GM23248 (cell line): Measurements from ENCODE around the gene PNMA8C. TPM values are rescaled to one million over a fixed set of nuclear protein-coding genes. Genes with fewer than 3 reads are reported as not detected.

Source experiments
- DNase-seq: peaks from one replicate; pipeline ENCODE4 v3.0.0-alpha.2; 2015
- H2AFZ ChIP-seq: fragments of 200-600 bp; sonication (generic); 2 replicates; pipeline ENCODE4 v1.6.1; 2016; ENCODE audit warnings: antibody characterized with exemption
- H3F3A ChIP-seq: fragments of 200-600 bp; sonication (generic); 2 replicates; pipeline ENCODE4 v1.6.1; 2016; ENCODE audit warnings: mild to moderate bottlenecking, antibody characterized with exemption, mixed run types; ENCODE audit not compliant: insufficient read depth
- H3K27ac ChIP-seq: fragments of 200-600 bp; sonication (generic); 2 replicates; pipeline ENCODE4 v1.5.1; 2016; ENCODE audit warnings: mild to moderate bottlenecking
- H3K27me3 ChIP-seq: fragments of 200-600 bp; sonication (generic); replicated peaks from 2 replicates; pipeline ENCODE4 v1.6.1; 2016; ENCODE audit warnings: mild to moderate bottlenecking; ENCODE audit not compliant: insufficient read depth
- H3K36me3 ChIP-seq: fragments of 200-600 bp; sonication (generic); 2 replicates; pipeline ENCODE4 v1.6.1; 2016; ENCODE audit warnings: low read depth, mild to moderate bottlenecking
- H3K4me1 ChIP-seq: fragments of 200-600 bp; sonication (generic); 2 replicates; pipeline ENCODE4 v1.6.1; 2016; ENCODE audit warnings: mild to moderate bottlenecking; ENCODE audit not compliant: insufficient read depth
- H3K4me2 ChIP-seq: fragments of 200-600 bp; sonication (generic); one replicate; pipeline ENCODE4 v1.6.1; 2016; ENCODE audit warnings: mild to moderate bottlenecking; ENCODE audit not compliant: unreplicated experiment
- H3K4me3 ChIP-seq: fragments of 200-600 bp; sonication (generic); 2 replicates; pipeline ENCODE4 v1.5.1; 2016; ENCODE audit warnings: mild to moderate bottlenecking
- H3K79me2 ChIP-seq: fragments of 200-600 bp; sonication (generic); 2 replicates; pipeline ENCODE4 v1.6.1; 2016; ENCODE audit warnings: mild to moderate bottlenecking; ENCODE audit not compliant: insufficient read depth
- H3K9ac ChIP-seq: fragments of 200-600 bp; sonication (generic); 2 replicates; pipeline ENCODE4 v1.6.1; 2016; ENCODE audit warnings: mild to moderate bottlenecking
- H3K9me2 ChIP-seq: fragments of 200-600 bp; sonication (generic); 2 replicates; pipeline ENCODE4 v1.6.1; 2016; ENCODE audit warnings: mixed run types, mild to moderate bottlenecking, moderate library complexity; ENCODE audit not compliant: insufficient read depth
- H3K9me3 ChIP-seq: fragments of 200-600 bp; sonication (generic); one replicate; pipeline ENCODE4 v1.6.1; 2017; ENCODE audit warnings: low read depth
- H4K20me1 ChIP-seq: fragments of 200-600 bp; sonication (generic); 2 replicates; pipeline ENCODE4 v1.6.0; 2016; ENCODE audit not compliant: insufficient read depth
- EZH2 ChIP-seq: fragments of 200-600 bp; sonication (generic); IDR thresholded peaks from 2 replicates; pipeline ENCODE4 v1.6.1; 2018; ENCODE audit warnings: antibody characterized with exemption, mild to moderate bottlenecking; ENCODE audit not compliant: insufficient read depth, poor library complexity, severe bottlenecking
- EZH2phosphoT487 ChIP-seq: fragments of 200-600 bp; sonication (generic); IDR thresholded peaks from 2 replicates; pipeline ENCODE4 v1.6.1; 2018; ENCODE audit warnings: antibody characterized with exemption, moderate library complexity, mild to moderate bottlenecking, low read depth; ENCODE audit not compliant: insufficient read depth
- WGBS, 2 experiments: methylation state at CpG; one replicate each; pipeline ENCODE4 v1.1.6; 2015 to 2017; ENCODE audit warnings: low lambda C conversion rate in 2 of 2, low coverage in 1 of 2; ENCODE audit errors: missing lambda C conversion rate in 2 of 2; 5-methylcytosine and 5-hydroxymethylcytosine counted together
- in situ Hi-C: fragments of 300-500 bp; cut with MboI; formaldehyde crosslinking; loops from 2 replicates; pipeline ENCODE4 v1.15.0; 2020
- polyA plus RNA-seq: library from polyadenylated mRNA; unstranded; fragments of >200 nt; fragmentation: Nextera tagmentation; extraction: Ambion mirVana; gene quantifications from 2 replicates; pipeline ENCODE4 v1.2.1, GENCODE V29; 2016
- total RNA-seq: library from RNA; depleted of rRNA; stranded (reverse); fragments of >200 nt; shearing (Covaris generic); gene quantifications from 2 replicates; pipeline ENCODE4 v1.2.3, GENCODE V29; 2014

The PNMA8C gene
- total and polyA plus RNA-seq, 2 experiments from 2014 or later: not detected

DNA sequence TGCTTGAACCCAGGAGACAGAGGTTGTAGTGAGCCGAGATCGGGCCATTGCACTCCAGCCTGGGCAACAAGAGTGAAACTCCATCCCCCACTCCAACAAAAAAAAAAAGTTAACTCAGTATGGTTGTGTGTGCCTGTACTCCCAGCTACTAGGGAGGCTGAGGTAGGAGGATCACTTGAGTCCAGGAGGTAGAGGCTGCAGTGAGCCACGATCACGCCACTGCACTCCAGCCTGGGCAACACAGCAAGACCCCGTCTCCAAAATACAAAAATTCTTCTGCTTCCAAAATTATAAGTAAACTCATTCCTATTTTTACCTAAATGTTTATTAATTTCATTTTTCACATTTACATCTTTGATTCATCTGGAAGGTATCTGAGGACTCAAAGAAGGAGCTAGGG is 28.2 kb upstream of the PNMA8C start:
- no peaks in the 10 kb centered on the region for H3K79me2 ChIP-seq
- H3K9me2 ChIP-seq: no peaks in the 10 kb centered on the region
- no peak overlapping the region for H3K9ac ChIP-seq
- in situ Hi-C loops: no loop called here
- no peak for TF ChIP-seq EZH2
- TF ChIP-seq EZH2phosphoT487: no peak
- no peak overlapping the region for H3K4me3 ChIP-seq
- H3K4me2 ChIP-seq: no peak overlapping the region
- H3K36me3 ChIP-seq: no peaks in the 10 kb centered on the region
- H4K20me1 ChIP-seq: no peaks in the 10 kb centered on the region
- WGBS, 2 experiments: 79 to 85% methylated on average over 5 of the region's 5 CpGs
- H3K27ac ChIP-seq: no peak overlapping the region
- H3K27me3 ChIP-seq: peaks cover 12% of the 10 kb centered on the region
- H3K4me1 ChIP-seq: no peaks in the 10 kb centered on the region
- no peak for DNase-seq
- H2AFZ ChIP-seq: no peak overlapping the region
- no peaks in the 10 kb centered on the region for H3F3A ChIP-seq
- H3K9me3 ChIP-seq: no peaks in the 10 kb centered on the region

DNA sequence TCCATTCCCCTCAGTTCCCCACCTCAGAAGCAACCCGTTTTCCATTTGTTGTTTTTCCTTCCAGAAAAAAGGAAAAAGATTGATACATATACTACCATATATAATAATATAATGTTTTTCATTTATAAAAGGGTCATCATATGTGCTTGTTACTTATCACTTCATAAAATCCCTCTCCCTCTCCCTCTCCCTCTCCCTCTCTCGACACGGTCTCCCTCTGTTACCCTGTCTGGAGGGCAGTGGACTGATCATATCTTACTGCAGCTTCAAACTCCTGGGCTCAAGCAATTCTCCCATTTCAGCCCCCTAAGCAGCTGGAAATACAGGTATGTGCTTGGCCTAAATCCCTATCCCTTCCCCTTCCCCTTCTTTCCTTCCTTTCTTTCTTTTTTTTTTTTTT is 25.5 kb upstream of the PNMA8C start:
- H3K27ac ChIP-seq: no peak overlapping the region
- no peaks in the 10 kb centered on the region for H3K9me3 ChIP-seq
- H3K9me2 ChIP-seq: no peaks in the 10 kb centered on the region
- no peaks in the 10 kb centered on the region for H3K36me3 ChIP-seq
- TF ChIP-seq EZH2phosphoT487: no peak
- TF ChIP-seq EZH2: no peak
- H3K4me3 ChIP-seq: no peak overlapping the region
- peaks cover 12% of the 10 kb centered on the region for H3K27me3 ChIP-seq
- H3K4me1 ChIP-seq: no peaks in the 10 kb centered on the region
- no peak overlapping the region for H2AFZ ChIP-seq
- H3K9ac ChIP-seq: no peak overlapping the region
- no peak overlapping the region for H3K4me2 ChIP-seq
- in situ Hi-C loops: no loop called here
- no peaks in the 10 kb centered on the region for H3K79me2 ChIP-seq
- H3F3A ChIP-seq: no peaks in the 10 kb centered on the region
- 76 to 79% methylated on average over 3 of the region's 3 CpGs for WGBS, 2 experiments
- no peaks in the 10 kb centered on the region for H4K20me1 ChIP-seq
- no peak for DNase-seq

DNA sequence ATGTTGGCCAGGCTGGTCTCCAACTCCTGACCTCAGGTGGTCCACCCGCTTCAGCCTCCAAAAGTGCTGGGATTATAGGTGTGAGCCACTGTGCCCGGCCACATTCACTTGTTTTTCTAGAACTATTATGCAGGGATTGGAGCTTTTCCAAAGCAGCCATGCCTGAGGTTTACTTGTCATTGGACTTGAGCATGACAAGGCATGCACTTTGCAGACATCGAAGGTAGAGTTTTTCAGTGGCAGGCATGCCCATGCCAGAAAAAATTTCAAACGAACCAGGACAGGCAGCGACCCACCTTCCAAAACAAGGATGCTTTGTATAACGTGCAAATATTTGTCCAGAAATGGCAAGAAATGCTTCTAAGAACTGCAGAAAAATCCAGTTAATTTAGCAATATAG is 24.9 kb upstream of the PNMA8C start:
- Histone ChIP-seq H2AFZ (no peak overlapping the region), H3K27me3 (peaks cover 12% of the 10 kb centered on the region), H3K9ac (no peak overlapping the region), H4K20me1 (no peaks in the 10 kb centered on the region), H3K9me3 (no peaks in the 10 kb centered on the region), H3F3A (no peaks in the 10 kb centered on the region), H3K79me2 (no peaks in the 10 kb centered on the region), H3K36me3 (no peaks in the 10 kb centered on the region), H3K4me2 (no peak overlapping the region), H3K4me1 (no peaks in the 10 kb centered on the region), H3K9me2 (no peaks in the 10 kb centered on the region), H3K4me3 (no peak overlapping the region), H3K27ac (no peak overlapping the region)
- no peak for DNase-seq
- WGBS, 2 experiments: 65 to 72% methylated on average over 6 of the region's 6 CpGs
- TF ChIP-seq EZH2 (no peak), EZH2phosphoT487 (no peak)
- in situ Hi-C loops: no loop called here

DNA sequence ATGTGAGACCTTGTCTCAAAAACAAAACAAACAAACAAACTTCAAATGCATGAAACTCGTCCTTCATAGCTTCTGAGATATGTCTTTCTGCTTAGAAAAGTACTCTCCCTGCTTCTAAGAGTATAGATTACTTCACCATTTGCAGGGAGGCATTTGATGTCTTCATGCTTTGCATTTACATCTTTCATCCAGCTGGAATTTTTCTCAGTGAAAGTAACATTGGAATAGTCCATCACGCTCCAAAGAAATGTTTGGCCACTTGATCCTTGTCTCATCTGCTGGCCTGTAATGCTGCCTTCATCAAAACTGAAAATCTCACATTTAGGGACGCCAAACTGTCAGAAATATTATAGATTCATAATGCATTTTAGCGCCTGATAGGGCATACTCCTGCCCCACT is 23.4 kb upstream of the PNMA8C start:
- Histone ChIP-seq H3K4me3 (no peak overlapping the region), H3K9me2 (no peaks in the 10 kb centered on the region), H3K27ac (no peak overlapping the region), H4K20me1 (no peaks in the 10 kb centered on the region), H3K79me2 (no peaks in the 10 kb centered on the region), H3K27me3 (peaks cover 10% of the 10 kb centered on the region), H3K9me3 (no peaks in the 10 kb centered on the region), H2AFZ (no peak overlapping the region), H3K4me1 (no peaks in the 10 kb centered on the region), H3K36me3 (no peaks in the 10 kb centered on the region), H3K9ac (no peak overlapping the region), H3K4me2 (no peak overlapping the region), H3F3A (no peaks in the 10 kb centered on the region)
- WGBS, 2 experiments: 11 to 12% methylated on average over 4 of the region's 4 CpGs
- no peak for DNase-seq
- TF ChIP-seq EZH2: no peak
- no peak for TF ChIP-seq EZH2phosphoT487
- in situ Hi-C loops: no loop called here

- H2AFZ ChIP-seq: no peak overlapping the region
- H3K27ac ChIP-seq: no peak overlapping the region
- H3K4me1 ChIP-seq: no peaks in the 10 kb centered on the region
- no peaks in the 10 kb centered on the region for H3K36me3 ChIP-seq
- H3K9me3 ChIP-seq: no peaks in the 10 kb centered on the region
- no peaks in the 10 kb centered on the region for H3K79me2 ChIP-seq
- no peaks in the 10 kb centered on the region for H3F3A ChIP-seq
- H3K4me3 ChIP-seq: no peak overlapping the region
- no peak overlapping the region for H3K4me2 ChIP-seq
- in situ Hi-C loops: no loop called here
- DNase-seq: no peak
- no peaks in the 10 kb centered on the region for H3K9me2 ChIP-seq
- WGBS, 2 experiments: 83 to 90% methylated on average over 6 of the region's 6 CpGs
- H3K9ac ChIP-seq: no peak overlapping the region
- H3K27me3 ChIP-seq: peaks cover 5% of the 10 kb centered on the region; the same call in 1 of the 2 replicates
- no peaks in the 10 kb centered on the region for H4K20me1 ChIP-seq
- TF ChIP-seq EZH2phosphoT487 (no peak), EZH2 (no peak)
Measured at GRCh38 chr19:46451352-46451751, 22.6 kb upstream of the PNMA8C start.
